Endodermal cell (in vitro differentiated cells): ENCODE results near the gene TCEA3. TPM values are rescaled to one million over a fixed set of nuclear protein-coding genes. Genes with fewer than 3 reads are reported as not detected.

Source experiments
- DNase-seq: peaks from one replicate; pipeline ENCODE4 v3.0.0-alpha.2; 2017
- H3K27ac ChIP-seq: 2 replicates; pipeline ENCODE4 v1.5.1; 2013; ENCODE audit warnings: mild to moderate bottlenecking, low read depth, low read length, moderate library complexity
- H3K27me3 ChIP-seq: 2 replicates; pipeline ENCODE4 v1.6.1; 2013; ENCODE audit warnings: mild to moderate bottlenecking, low read length, moderate library complexity; ENCODE audit not compliant: insufficient read depth, control insufficient read depth, poor library complexity, severe bottlenecking
- H3K36me3 ChIP-seq: 2 replicates; pipeline ENCODE4 v1.7.0; 2013; ENCODE audit warnings: mild to moderate bottlenecking, low read length, moderate library complexity; ENCODE audit not compliant: control insufficient read depth, insufficient read depth
- H3K4me1 ChIP-seq: one replicate; pipeline ENCODE4 v1.7.0; 2013; ENCODE audit warnings: low read length; ENCODE audit not compliant: control insufficient read depth, insufficient read depth
- H3K4me3 ChIP-seq: 2 replicates; pipeline ENCODE4 v1.5.1; 2013; ENCODE audit warnings: mild to moderate bottlenecking, low read length, moderate library complexity
- H3K9ac ChIP-seq: 2 replicates; pipeline ENCODE4 v1.6.1; 2013; ENCODE audit warnings: mild to moderate bottlenecking, low read length, moderate library complexity; ENCODE audit not compliant: poor library complexity, severe bottlenecking; ENCODE audit errors: extremely low read depth
- H3K9me3 ChIP-seq: 2 replicates; pipeline ENCODE4 v1.6.1; 2013; ENCODE audit warnings: mild to moderate bottlenecking, low read length, moderate library complexity; ENCODE audit not compliant: control insufficient read depth
- H3K27ac Mint-ChIP-seq: 2 replicates; pipeline ENCODE4 v1.8.0; 2020; ENCODE audit warnings: mixed read lengths
- H3K27me3 Mint-ChIP-seq: 2 replicates; pipeline ENCODE4 v1.8.0; 2021; ENCODE audit warnings: mild to moderate bottlenecking, mixed read lengths; ENCODE audit not compliant: insufficient read depth
- H3K36me3 Mint-ChIP-seq: 2 replicates; pipeline ENCODE4 v1.8.0; 2020; ENCODE audit warnings: low read depth, mixed read lengths
- H3K4me1 Mint-ChIP-seq: 2 replicates; pipeline ENCODE4 v1.8.0; 2020; ENCODE audit warnings: mixed read lengths
- H3K4me3 Mint-ChIP-seq: 2 replicates; pipeline ENCODE4 v1.8.0; 2020; ENCODE audit warnings: mild to moderate bottlenecking, moderate library complexity, mixed read lengths
- H3K9me3 Mint-ChIP-seq: 2 replicates; pipeline ENCODE4 v1.8.0; 2020; ENCODE audit warnings: mild to moderate bottlenecking, mixed read lengths
- WGBS, 2 experiments: methylation state at CpG; one replicate each; pipeline versions ENCODE4 v1.1.5 to v1.1.7; 2013; ENCODE audit warnings: missing lambda C conversion rate in 2 of 2, mixed read lengths in 1 of 2; ENCODE audit not compliant: insufficient coverage in 1 of 2, insufficient read length in 1 of 2; 5-methylcytosine and 5-hydroxymethylcytosine counted together
- total RNA-seq, 2 donors: library from RNA; stranded (reverse); fragmentation: NEBNext Ultra II Directional in 1 of 2; extraction: Animal tissue kit (Norgen Biotek cat#: 25700) in 1 of 2; gene quantifications; 2 replicates in 1 of 2; 3 replicates in 1 of 2; pipeline ENCODE4 v1.2.1, GENCODE V29; 2021
- TF ChIP-seq, protein P1 (sequence below): fragments of 200-600 bp; sonication (generic); conservative IDR thresholded peaks from 2 replicates; pipeline ENCODE4 v1.5.0; 2021; ENCODE audit warnings: antibody characterized with exemption, mild to moderate bottlenecking

The TCEA3 gene
- total RNA-seq, 2 donors from 2014 or later, result 4.0 to 4.7 TPM

DNA sequence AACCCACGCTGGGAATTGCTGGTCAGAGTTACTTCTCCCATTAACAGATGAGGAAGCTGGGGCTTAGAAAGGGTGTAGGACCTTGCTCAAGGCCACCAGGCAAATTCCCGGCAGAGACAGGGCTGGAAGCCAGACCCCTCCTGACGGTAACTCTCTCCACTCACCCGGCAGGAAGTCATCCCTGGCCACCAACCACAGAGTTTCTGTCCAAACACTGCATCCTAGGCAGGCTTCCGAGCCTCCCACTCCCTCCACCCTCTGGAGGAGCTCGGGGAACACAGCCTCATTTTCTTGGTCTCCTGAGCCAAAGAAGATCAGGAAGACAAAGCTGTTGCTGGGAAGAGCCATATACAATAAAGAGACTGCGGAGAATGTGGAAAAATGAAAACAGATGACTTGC lies 29.9 kb downstream of the TCEA3 start:
- WGBS, 2 experiments, result 24 to 32% methylated on average over 2 to 7 of the region's 7 CpGs
- no peaks in the 10 kb centered on the region for H3K4me1 ChIP-seq
- Mint-ChIP-seq H3K4me1 (peaks cover 14% of the 10 kb centered on the region), H3K27ac (peak overlapping the region; percentile 24), H3K27me3 (peaks cover 67% of the 10 kb centered on the region), H3K36me3 (no peaks in the 10 kb centered on the region), H3K4me3 (no peak overlapping the region), H3K9me3 (no peaks in the 10 kb centered on the region)
- TF ChIP-seq, protein P1, sequence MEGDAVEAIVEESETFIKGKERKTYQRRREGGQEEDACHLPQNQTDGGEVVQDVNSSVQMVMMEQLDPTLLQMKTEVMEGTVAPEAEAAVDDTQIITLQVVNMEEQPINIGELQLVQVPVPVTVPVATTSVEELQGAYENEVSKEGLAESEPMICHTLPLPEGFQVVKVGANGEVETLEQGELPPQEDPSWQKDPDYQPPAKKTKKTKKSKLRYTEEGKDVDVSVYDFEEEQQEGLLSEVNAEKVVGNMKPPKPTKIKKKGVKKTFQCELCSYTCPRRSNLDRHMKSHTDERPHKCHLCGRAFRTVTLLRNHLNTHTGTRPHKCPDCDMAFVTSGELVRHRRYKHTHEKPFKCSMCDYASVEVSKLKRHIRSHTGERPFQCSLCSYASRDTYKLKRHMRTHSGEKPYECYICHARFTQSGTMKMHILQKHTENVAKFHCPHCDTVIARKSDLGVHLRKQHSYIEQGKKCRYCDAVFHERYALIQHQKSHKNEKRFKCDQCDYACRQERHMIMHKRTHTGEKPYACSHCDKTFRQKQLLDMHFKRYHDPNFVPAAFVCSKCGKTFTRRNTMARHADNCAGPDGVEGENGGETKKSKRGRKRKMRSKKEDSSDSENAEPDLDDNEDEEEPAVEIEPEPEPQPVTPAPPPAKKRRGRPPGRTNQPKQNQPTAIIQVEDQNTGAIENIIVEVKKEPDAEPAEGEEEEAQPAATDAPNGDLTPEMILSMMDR, result peak; percentile 25
- H3K9me3 ChIP-seq, result peaks cover 11% of the 10 kb centered on the region
- peak; percentile 84 for DNase-seq
- H3K9ac ChIP-seq, result no peak overlapping the region
- no peaks in the 10 kb centered on the region for H3K36me3 ChIP-seq
- no peak overlapping the region for H3K4me3 ChIP-seq
- H3K27me3 ChIP-seq, result peaks cover 24% of the 10 kb centered on the region
- H3K27ac ChIP-seq, result peak overlapping the region; percentile 66

GRCh38 chr1:23394181-23394580 lies 30.4 kb downstream of the TCEA3 start:
- Mint-ChIP-seq H3K27me3 (peaks cover 67% of the 10 kb centered on the region), H3K4me1 (peaks cover 15% of the 10 kb centered on the region), H3K27ac (no peak overlapping the region), H3K36me3 (no peaks in the 10 kb centered on the region), H3K9me3 (no peaks in the 10 kb centered on the region), H3K4me3 (no peak overlapping the region)
- DNase-seq, result no peak
- TF ChIP-seq, protein P1, result no peak
- H3K36me3 ChIP-seq, result no peaks in the 10 kb centered on the region
- no peaks in the 10 kb centered on the region for H3K4me1 ChIP-seq
- H3K9ac ChIP-seq, result no peak overlapping the region
- H3K27ac ChIP-seq, result no peak overlapping the region
- peaks cover 24% of the 10 kb centered on the region for H3K27me3 ChIP-seq
- H3K9me3 ChIP-seq, result peaks cover 6% of the 10 kb centered on the region
- no peak overlapping the region for H3K4me3 ChIP-seq
- 92 to 100% methylated on average over 2 to 4 of the region's 4 CpGs for WGBS, 2 experiments

DNA sequence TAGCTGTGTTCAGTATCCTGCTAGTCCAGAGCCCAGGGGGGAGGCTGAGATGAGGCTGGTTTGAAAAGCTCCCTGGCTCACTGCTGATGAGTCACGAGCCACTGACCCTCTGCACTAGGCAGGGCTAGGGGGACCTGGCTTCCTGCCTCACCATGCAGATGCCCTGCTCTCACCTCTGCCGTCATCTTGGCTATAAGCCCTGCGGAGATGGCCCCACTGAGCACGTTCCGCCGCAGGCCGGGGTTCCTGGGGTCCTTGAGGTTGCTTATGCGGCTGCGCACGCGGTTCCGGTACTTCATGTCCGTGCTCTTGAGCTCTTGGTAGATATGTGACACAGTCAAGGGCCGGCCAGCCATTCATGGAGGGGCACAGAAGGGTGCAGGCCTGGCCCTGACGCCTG lies 30.8 kb downstream of the TCEA3 start:
- peaks cover 15% of the 10 kb centered on the region for H3K4me1 Mint-ChIP-seq
- Histone ChIP-seq H3K27ac (no peak overlapping the region), H3K9me3 (peaks cover 5% of the 10 kb centered on the region), H3K36me3 (no peaks in the 10 kb centered on the region), H3K9ac (no peak overlapping the region), H3K4me1 (no peaks in the 10 kb centered on the region), H3K4me3 (no peak overlapping the region), H3K27me3 (peaks cover 24% of the 10 kb centered on the region)
- DNase-seq, result peak; percentile 47
- H3K4me3 Mint-ChIP-seq, result no peak overlapping the region
- 91 to 95% methylated on average over 12 to 15 of the region's 15 CpGs for WGBS, 2 experiments
- TF ChIP-seq, protein P1, result no peak
- H3K27me3 Mint-ChIP-seq, result peaks cover 69% of the 10 kb centered on the region
- H3K27ac Mint-ChIP-seq, result no peak overlapping the region
- no peaks in the 10 kb centered on the region for H3K9me3 Mint-ChIP-seq
- no peaks in the 10 kb centered on the region for H3K36me3 Mint-ChIP-seq
